HUES6 (cell line): ENCODE measurements around the gene CCNC.

Experiments
- H3K27ac ChIP-seq: 2 replicates; pipeline ENCODE4 v1.7.0; 2013; ENCODE audit warnings: low read depth, mild to moderate bottlenecking, low read length, inconsistent platforms
- H3K27me3 ChIP-seq: 2 replicates; pipeline ENCODE4 v1.6.1; 2013; ENCODE audit warnings: low read length; ENCODE audit not compliant: control insufficient read depth, insufficient read depth
- H3K36me3 ChIP-seq: 2 replicates; pipeline ENCODE4 v1.6.1; 2013; ENCODE audit warnings: low read length; ENCODE audit not compliant: control insufficient read depth, insufficient read depth
- H3K4me1 ChIP-seq: 2 replicates; pipeline ENCODE4 v1.6.1; 2013; ENCODE audit warnings: low read length; ENCODE audit not compliant: control insufficient read depth, insufficient read depth
- H3K4me3 ChIP-seq: 2 replicates; pipeline ENCODE4 v1.5.1; 2013; ENCODE audit warnings: low read depth, low read length
- H3K9ac ChIP-seq: one replicate; pipeline ENCODE4 v1.6.1; 2013; ENCODE audit warnings: mild to moderate bottlenecking, low read length
- H3K9me3 ChIP-seq: 2 replicates; pipeline ENCODE4 v1.6.1; 2013; ENCODE audit warnings: low read depth, low read length; ENCODE audit not compliant: control insufficient read depth, insufficient read depth

The CCNC gene

DNA sequence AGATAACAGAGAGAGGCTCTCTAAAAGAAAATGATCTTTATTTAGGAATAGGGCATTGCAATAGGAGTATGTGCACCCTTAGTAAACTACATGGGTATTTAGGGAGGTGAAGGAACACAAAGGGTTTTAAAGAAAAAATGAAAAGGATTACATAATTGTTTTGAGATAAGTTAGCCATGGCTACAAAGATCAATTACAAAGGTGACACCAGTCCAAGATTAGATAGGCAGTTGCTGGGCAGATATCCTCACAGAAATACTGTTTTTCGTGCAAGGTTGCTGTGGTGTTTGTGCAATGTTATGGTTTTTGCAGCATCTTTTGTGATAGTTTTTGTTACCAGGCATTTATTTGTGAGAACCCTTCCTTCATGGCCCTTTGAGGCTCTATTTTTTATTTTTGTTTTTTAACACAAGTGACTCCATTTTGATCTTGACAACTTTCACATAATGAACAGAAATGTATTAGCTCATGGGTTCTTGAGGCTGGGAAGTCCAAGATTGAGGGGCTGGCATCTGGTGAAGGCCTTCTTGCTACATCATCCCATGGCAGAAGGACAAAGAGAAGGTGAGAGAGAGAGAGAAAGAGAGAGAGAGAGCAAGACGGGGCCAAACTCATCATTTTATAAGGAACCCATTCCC is 5.6 kb upstream of the CCNC start:
- Histone ChIP-seq H3K9ac (no peak overlapping the region), H3K4me1 (no peaks in the 10 kb centered on the region), H3K9me3 (peaks cover 3% of the 10 kb centered on the region; the same call in 1 of the 2 replicates), H3K27me3 (peaks cover 49% of the 10 kb centered on the region), H3K36me3 (no peaks in the 10 kb centered on the region), H3K27ac (no peak overlapping the region), H3K4me3 (no peak overlapping the region)

DNA sequence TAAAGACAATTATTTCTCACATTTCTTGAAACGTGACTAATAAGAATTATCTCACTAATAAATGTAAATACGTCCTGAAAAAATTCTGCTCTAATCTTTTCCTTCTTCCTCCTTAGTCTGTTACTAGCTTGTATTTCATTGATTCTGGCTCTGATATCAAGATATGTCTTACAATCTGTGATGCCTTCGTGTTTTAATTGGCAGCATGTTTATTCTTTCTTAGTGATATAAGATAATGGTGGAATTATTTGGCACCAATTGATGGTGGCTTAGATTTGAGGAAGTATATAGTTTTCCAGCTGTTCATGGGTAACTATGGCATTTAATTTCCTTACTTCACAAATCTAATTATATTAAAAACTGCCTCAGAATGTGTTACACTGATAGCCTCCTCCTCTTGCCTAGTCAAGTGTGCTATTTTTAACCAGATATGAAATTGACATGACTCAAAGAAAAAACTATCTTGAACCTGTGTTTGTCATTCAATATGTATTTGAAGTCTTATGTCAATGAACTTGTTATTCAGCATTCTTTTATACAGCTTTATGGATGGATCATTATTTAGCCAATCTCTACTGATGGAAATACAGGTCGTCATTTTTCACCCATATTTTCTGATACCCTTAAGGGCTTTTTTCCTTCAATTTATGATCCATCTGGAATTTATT is 5.3 kb downstream of the CCNC start:
- Histone ChIP-seq H3K27ac (no peak overlapping the region), H3K4me3 (no peak overlapping the region), H3K9ac (no peak overlapping the region), H3K4me1 (peaks cover 5% of the 10 kb centered on the region; the same call in 1 of the 2 replicates), H3K9me3 (no peaks in the 10 kb centered on the region), H3K36me3 (peaks cover 35% of the 10 kb centered on the region), H3K27me3 (no peaks in the 10 kb centered on the region)

DNA sequence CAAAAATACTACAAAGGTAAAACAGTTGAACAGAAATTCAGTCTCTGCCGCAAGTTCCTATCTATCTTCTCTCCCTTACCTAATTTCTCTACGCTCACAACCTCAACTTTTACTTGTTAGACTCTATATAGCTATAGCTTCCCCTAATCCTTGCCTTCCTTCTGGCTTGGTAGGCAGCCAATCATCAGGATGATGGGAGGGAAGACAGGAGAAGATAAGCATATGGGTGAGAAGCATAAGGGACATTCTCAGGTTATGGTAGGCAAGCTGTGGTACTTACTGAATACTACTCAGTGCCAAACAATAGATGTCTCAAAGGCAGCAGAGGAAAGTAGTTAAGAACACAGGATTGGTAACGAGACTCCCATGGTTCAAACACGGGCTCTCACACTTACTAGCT is 7.8 kb downstream of the CCNC start:
- Histone ChIP-seq H3K36me3 (peaks cover 60% of the 10 kb centered on the region), H3K27ac (no peak overlapping the region), H3K27me3 (no peaks in the 10 kb centered on the region), H3K4me1 (no peaks in the 10 kb centered on the region), H3K9ac (no peak overlapping the region), H3K4me3 (no peak overlapping the region), H3K9me3 (no peaks in the 10 kb centered on the region)

DNA sequence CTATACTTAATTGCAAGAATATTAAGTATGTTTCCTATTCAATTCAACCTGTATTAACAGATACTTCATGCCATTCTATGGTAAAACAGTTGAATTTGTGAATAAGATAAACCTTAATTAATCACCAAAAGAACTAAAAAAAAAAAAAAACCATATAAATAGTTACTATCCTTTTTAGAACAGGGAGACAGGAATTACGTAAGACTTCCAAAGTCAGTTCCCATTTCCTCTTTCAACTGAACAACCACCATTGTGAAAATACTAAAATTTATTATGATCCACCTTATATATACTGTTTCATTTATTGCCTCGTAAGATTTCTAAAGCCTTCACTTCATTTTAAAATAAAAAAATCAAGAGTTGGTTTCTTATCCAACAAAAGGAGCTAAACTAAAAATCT is 9.4 kb downstream of the CCNC start:
- no peak overlapping the region for H3K9ac ChIP-seq
- H3K4me3 ChIP-seq: no peak overlapping the region
- H3K9me3 ChIP-seq: no peaks in the 10 kb centered on the region
- no peak overlapping the region for H3K27ac ChIP-seq
- H3K27me3 ChIP-seq: no peaks in the 10 kb centered on the region
- peaks cover 76% of the 10 kb centered on the region for H3K36me3 ChIP-seq
- H3K4me1 ChIP-seq: no peaks in the 10 kb centered on the region

DNA sequence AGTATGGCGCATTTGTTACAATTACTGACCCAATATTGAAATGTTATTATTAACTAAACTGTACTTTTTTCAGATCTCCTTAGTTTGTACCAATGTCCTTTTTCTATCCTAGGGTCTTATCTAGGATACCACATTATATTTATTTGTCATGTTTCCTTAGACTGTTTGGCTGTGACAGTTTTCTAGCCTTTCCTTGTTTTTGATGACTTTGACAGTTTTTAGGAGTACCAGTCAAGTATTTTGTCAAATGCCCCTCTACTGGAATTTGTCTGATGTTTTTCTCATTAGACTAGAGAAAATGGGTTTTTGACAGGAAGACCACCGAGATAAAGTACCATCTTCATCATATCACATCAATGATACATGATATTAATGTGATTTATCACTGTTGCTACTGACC is 14.6 kb downstream of the CCNC start:
- H3K9ac ChIP-seq: no peak overlapping the region
- no peaks in the 10 kb centered on the region for H3K27me3 ChIP-seq
- H3K9me3 ChIP-seq: no peaks in the 10 kb centered on the region
- no peaks in the 10 kb centered on the region for H3K4me1 ChIP-seq
- no peak overlapping the region for H3K27ac ChIP-seq
- peaks cover 88% of the 10 kb centered on the region for H3K36me3 ChIP-seq
- no peak overlapping the region for H3K4me3 ChIP-seq

DNA sequence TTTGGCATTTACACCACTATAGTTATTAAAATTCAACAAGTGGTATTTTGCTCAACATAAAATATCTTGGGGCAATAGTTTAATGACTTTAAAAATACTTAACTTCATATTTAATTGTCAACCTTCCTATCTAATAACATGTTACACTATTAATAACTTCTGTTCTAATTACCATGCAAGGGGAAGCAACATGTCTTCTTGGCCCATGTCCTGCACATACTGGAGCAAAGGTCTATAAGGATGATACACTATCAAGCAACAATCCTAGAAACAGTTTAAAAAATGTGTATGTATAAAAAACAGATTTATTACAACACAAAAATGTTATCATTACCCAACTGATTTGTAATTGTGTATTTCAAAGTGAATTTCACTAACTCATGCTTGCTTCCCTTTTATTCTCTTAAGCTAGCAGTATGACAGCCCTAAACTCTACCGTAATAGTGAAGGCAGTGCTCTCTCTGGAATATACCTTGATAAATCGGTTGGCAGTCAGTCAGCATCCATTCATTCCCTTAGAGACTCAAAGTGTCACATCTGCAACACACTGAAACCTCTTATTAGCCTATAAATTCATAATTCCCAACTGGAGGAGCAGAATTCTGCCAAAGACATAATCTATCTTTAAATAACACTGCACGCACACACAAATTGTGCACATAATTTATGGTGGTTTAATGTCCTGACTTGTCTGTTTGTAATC is 18.3 kb downstream of the CCNC start:
- Histone ChIP-seq H3K9ac (no peak overlapping the region), H3K36me3 (peaks cover 85% of the 10 kb centered on the region), H3K27me3 (no peaks in the 10 kb centered on the region), H3K9me3 (no peaks in the 10 kb centered on the region), H3K27ac (no peak overlapping the region), H3K4me3 (no peak overlapping the region), H3K4me1 (no peaks in the 10 kb centered on the region)

DNA sequence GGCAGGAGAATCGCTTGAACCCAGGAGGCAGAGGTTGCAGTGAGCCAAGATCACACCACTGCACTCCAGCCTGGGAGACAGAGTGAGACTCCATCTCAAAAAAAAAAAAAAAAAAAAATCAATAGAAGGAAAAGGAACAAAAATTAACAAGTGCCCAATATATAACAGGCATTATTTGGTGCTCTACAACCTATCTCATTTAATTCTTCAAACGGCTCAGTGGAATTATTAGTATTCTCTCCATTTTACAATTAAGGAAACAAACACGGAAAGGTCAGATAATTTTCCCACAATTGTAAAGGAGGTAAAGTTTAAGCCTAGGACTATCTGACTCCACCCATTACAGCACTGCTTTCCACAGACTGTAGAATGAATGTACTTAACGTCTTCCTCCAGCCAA is 19.8 kb downstream of the CCNC start:
- Histone ChIP-seq H3K27ac (no peak overlapping the region), H3K4me3 (no peak overlapping the region), H3K27me3 (no peaks in the 10 kb centered on the region), H3K9ac (no peak overlapping the region), H3K4me1 (no peaks in the 10 kb centered on the region), H3K36me3 (peaks cover 86% of the 10 kb centered on the region), H3K9me3 (no peaks in the 10 kb centered on the region)

DNA sequence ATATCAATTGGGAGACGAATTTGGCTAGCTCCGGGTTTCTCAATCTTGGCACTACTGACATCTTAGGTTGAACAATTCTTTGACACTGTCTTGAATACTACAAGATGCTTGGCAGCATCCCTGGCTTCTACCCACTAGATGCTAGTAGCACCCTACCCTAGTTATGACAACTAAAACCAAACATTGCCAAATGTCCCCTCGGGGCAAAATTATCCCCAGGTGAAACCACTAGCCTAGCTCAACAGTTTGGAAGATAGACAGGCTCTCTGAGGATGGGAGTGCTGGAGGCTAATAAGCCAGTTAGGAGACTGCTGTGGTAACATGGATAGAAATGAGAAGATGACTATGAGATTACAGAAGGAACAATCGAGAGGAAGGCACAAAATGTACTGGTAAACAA is 20.9 kb downstream of the CCNC start:
- no peak overlapping the region for H3K27ac ChIP-seq
- no peaks in the 10 kb centered on the region for H3K9me3 ChIP-seq
- H3K4me1 ChIP-seq: no peaks in the 10 kb centered on the region
- H3K9ac ChIP-seq: no peak overlapping the region
- no peak overlapping the region for H3K4me3 ChIP-seq
- H3K27me3 ChIP-seq: no peaks in the 10 kb centered on the region
- H3K36me3 ChIP-seq: peaks cover 87% of the 10 kb centered on the region

DNA sequence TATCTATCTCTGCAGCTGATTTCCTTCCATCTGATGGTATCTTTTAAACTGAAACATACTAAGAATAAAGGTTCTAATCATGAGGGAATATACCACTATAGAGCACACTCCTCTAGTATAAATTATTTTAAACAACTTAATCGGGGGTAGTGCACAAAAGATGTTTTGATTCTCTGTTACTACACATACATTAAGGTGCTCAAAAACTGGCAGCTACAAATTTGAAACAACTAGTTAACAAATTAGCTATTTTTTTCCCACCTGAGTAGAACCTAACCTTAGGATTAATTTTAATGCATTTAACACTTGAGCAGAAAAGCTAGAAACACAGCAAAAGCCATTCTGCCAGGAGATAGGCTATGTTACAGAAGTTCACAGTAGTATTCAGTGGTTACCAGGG is 23.0 kb downstream of the CCNC start:
- peaks cover 90% of the 10 kb centered on the region for H3K36me3 ChIP-seq
- no peak overlapping the region for H3K27ac ChIP-seq
- H3K9me3 ChIP-seq: no peaks in the 10 kb centered on the region

DNA sequence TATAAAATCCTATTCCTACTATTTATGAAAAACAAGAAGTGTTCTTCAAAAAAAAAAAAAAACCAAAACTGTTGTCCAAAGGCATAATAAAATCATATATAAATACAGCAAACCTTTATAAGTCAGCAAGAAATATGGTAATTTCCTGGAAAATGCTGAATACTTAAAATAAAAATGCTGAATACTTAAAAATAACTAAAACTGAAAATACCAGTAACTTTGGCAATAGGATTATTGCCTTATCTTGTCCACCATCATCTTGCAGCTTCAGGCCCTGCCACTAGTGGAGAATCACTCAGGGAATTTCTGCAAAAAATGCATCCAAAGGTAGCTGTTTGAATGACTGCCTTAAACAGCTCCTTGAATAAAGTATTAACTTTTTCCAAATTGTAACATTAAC is 24.5 kb downstream of the CCNC start:
- Histone ChIP-seq H3K27me3 (no peaks in the 10 kb centered on the region), H3K36me3 (peaks cover 84% of the 10 kb centered on the region), H3K9ac (no peak overlapping the region), H3K4me1 (no peaks in the 10 kb centered on the region), H3K27ac (no peak overlapping the region), H3K4me3 (no peak overlapping the region), H3K9me3 (no peaks in the 10 kb centered on the region)

More for the DNA sequence above, 23.0 kb downstream of the CCNC start:
- no peaks in the 10 kb centered on the region for H3K4me1 ChIP-seq
- H3K4me3 ChIP-seq: no peak overlapping the region
- H3K27me3 ChIP-seq: no peaks in the 10 kb centered on the region
- no peak overlapping the region for H3K9ac ChIP-seq

DNA sequence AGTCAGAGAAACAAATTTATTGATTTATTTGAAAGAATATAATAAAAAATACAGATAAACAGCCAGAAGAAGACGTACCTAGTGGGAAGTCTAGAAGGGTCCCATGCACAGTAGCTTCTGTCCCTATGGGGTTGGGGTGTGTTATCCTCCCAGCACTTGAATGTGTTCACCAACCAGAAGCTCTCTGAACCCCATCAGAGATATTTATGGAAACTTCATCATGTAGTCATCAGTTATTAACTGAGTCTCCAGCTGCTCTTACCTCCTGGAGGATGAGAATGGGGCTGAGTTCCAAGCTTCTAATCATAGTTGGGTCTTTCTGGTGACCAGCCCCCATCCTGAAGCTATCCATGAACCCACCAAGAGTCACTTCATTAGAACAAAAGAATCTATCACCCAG is 37.8 kb downstream of the CCNC start:
- Histone ChIP-seq H3K36me3 (peaks cover 49% of the 10 kb centered on the region), H3K27me3 (no peaks in the 10 kb centered on the region), H3K4me3 (no peak overlapping the region), H3K9ac (no peak overlapping the region), H3K4me1 (no peaks in the 10 kb centered on the region), H3K27ac (no peak overlapping the region), H3K9me3 (no peaks in the 10 kb centered on the region)
